ENCODE results near the gene GOLGA8M. TPM values are rescaled to one million over a fixed set of nuclear protein-coding genes. Genes with fewer than 3 reads are reported as not detected.
"Not testable (repeated sequence)": the region's sequence is repeated elsewhere in the genome, so short reads cannot be mapped to it uniquely, and the experiment has no call there.

Gene GOLGA8M
- total RNA-seq, 2 experiments from 2014 or later, result 7.7 to 11.3 TPM

- ATAC-seq (ENCODE audit: low read depth); H3K36me3 Mint-ChIP-seq; POLR2A ChIA-PET; DNase-seq; H3K9me3 Mint-ChIP-seq; H3K4me1 Mint-ChIP-seq; H3K27me3 Mint-ChIP-seq; H3K27ac Mint-ChIP-seq; H3K4me3 Mint-ChIP-seq: not testable (repeated sequence)
These were observed 8.3 kb downstream of the GOLGA8M start for GRCh38 chr15:28703927-28704326.

GRCh38 chr15:28702427-28702826, 9.8 kb downstream of the GOLGA8M start:
- H3K9me3 Mint-ChIP-seq; H3K36me3 Mint-ChIP-seq; H3K27me3 Mint-ChIP-seq; H3K4me3 Mint-ChIP-seq; DNase-seq; H3K4me1 Mint-ChIP-seq; H3K27ac Mint-ChIP-seq; POLR2A ChIA-PET; ATAC-seq (ENCODE audit: low read depth): not testable (repeated sequence)

GRCh38 chr15:28694006-28694751, 18.0 kb downstream of the GOLGA8M start:
- H3K4me1 Mint-ChIP-seq; ATAC-seq (ENCODE audit: low read depth); H3K4me3 Mint-ChIP-seq; DNase-seq; POLR2A ChIA-PET; H3K27me3 Mint-ChIP-seq; H3K36me3 Mint-ChIP-seq; H3K9me3 Mint-ChIP-seq; H3K27ac Mint-ChIP-seq: not testable (repeated sequence)

GRCh38 chr15:28693021-28693420, 19.2 kb downstream of the GOLGA8M start:
- H3K27ac Mint-ChIP-seq; DNase-seq; H3K4me3 Mint-ChIP-seq; H3K9me3 Mint-ChIP-seq; H3K36me3 Mint-ChIP-seq; POLR2A ChIA-PET; H3K4me1 Mint-ChIP-seq; H3K27me3 Mint-ChIP-seq; ATAC-seq (ENCODE audit: low read depth): not testable (repeated sequence)

GRCh38 chr15:28673533-28673932, 38.7 kb downstream of the GOLGA8M start:
- H3K4me1 Mint-ChIP-seq; H3K9me3 Mint-ChIP-seq; DNase-seq; POLR2A ChIA-PET; H3K27ac Mint-ChIP-seq; ATAC-seq (ENCODE audit: low read depth); H3K4me3 Mint-ChIP-seq; H3K27me3 Mint-ChIP-seq; H3K36me3 Mint-ChIP-seq: not testable (repeated sequence)

- H3K27me3 Mint-ChIP-seq; POLR2A ChIA-PET; H3K9me3 Mint-ChIP-seq; ATAC-seq (ENCODE audit: low read depth); H3K27ac Mint-ChIP-seq; DNase-seq; H3K36me3 Mint-ChIP-seq; H3K4me3 Mint-ChIP-seq; H3K4me1 Mint-ChIP-seq: not testable (repeated sequence)
These were observed 40.1 kb downstream of the GOLGA8M start for GRCh38 chr15:28672122-28672521.

GRCh38 chr15:28666402-28666801, 45.8 kb downstream of the GOLGA8M start:
- H3K27me3 Mint-ChIP-seq; POLR2A ChIA-PET; H3K4me1 Mint-ChIP-seq; H3K27ac Mint-ChIP-seq; DNase-seq; H3K9me3 Mint-ChIP-seq; H3K36me3 Mint-ChIP-seq; ATAC-seq (ENCODE audit: low read depth); H3K4me3 Mint-ChIP-seq: not testable (repeated sequence)

- DNase-seq; H3K4me1 Mint-ChIP-seq; H3K27ac Mint-ChIP-seq; H3K4me3 Mint-ChIP-seq; H3K27me3 Mint-ChIP-seq; H3K9me3 Mint-ChIP-seq; ATAC-seq (ENCODE audit: low read depth); POLR2A ChIA-PET; H3K36me3 Mint-ChIP-seq: not testable (repeated sequence)
These were observed 47.6 kb downstream of the GOLGA8M start for GRCh38 chr15:28664575-28664974.

- H3K27me3 Mint-ChIP-seq; H3K36me3 Mint-ChIP-seq; H3K27ac Mint-ChIP-seq; H3K4me3 Mint-ChIP-seq; POLR2A ChIA-PET; H3K9me3 Mint-ChIP-seq; H3K4me1 Mint-ChIP-seq; ATAC-seq (ENCODE audit: low read depth); DNase-seq: not testable (repeated sequence)
These were observed 48.5 kb downstream of the GOLGA8M start for GRCh38 chr15:28663717-28664116.

- H3K27ac Mint-ChIP-seq; H3K27me3 Mint-ChIP-seq; DNase-seq; H3K4me1 Mint-ChIP-seq; H3K36me3 Mint-ChIP-seq; H3K4me3 Mint-ChIP-seq; H3K9me3 Mint-ChIP-seq; POLR2A ChIA-PET; ATAC-seq (ENCODE audit: low read depth): not testable (repeated sequence)
These were observed 51.5 kb downstream of the GOLGA8M start for GRCh38 chr15:28660750-28661149.

GRCh38 chr15:28656018-28656360, 56.2 kb downstream of the GOLGA8M start:
- H3K36me3 Mint-ChIP-seq, POLR2A ChIA-PET, H3K4me1 Mint-ChIP-seq: not testable (repeated sequence)

GRCh38 chr15:28655329-28656017, 56.7 kb downstream of the GOLGA8M start:
- H3K36me3 Mint-ChIP-seq; H3K27ac Mint-ChIP-seq; H3K4me3 Mint-ChIP-seq; ATAC-seq (ENCODE audit: low read depth); DNase-seq; H3K9me3 Mint-ChIP-seq; POLR2A ChIA-PET; H3K27me3 Mint-ChIP-seq; H3K4me1 Mint-ChIP-seq: not testable (repeated sequence)

More at GRCh38 chr15:28656018-28656360, 56.2 kb downstream of the GOLGA8M start:
- H3K4me3 Mint-ChIP-seq; H3K27ac Mint-ChIP-seq; DNase-seq; ATAC-seq (ENCODE audit: low read depth); H3K27me3 Mint-ChIP-seq; H3K9me3 Mint-ChIP-seq: not testable (repeated sequence)

- H3K9me3 Mint-ChIP-seq; H3K4me3 Mint-ChIP-seq; H3K27ac Mint-ChIP-seq; POLR2A ChIA-PET; H3K36me3 Mint-ChIP-seq; H3K4me1 Mint-ChIP-seq; ATAC-seq (ENCODE audit: low read depth); H3K27me3 Mint-ChIP-seq; DNase-seq: not testable (repeated sequence)
These were observed 58.0 kb downstream of the GOLGA8M start for GRCh38 chr15:28654194-28654593.

- H3K9me3 Mint-ChIP-seq; POLR2A ChIA-PET; H3K36me3 Mint-ChIP-seq; H3K4me1 Mint-ChIP-seq; DNase-seq; ATAC-seq (ENCODE audit: low read depth); H3K4me3 Mint-ChIP-seq; H3K27me3 Mint-ChIP-seq: not testable (repeated sequence)
- peak overlapping the region; percentile 35 for H3K27ac Mint-ChIP-seq
These were observed 59.7 kb downstream of the GOLGA8M start for GRCh38 chr15:28652538-28652937.
